Upper lobe of right lung (tissue), 1 donor: ENCODE measurements around the gene APLP1. TPM values are rescaled to one million over a fixed set of nuclear protein-coding genes. Genes with fewer than 3 reads are reported as not detected.

ENCODE experiments used
- ATAC-seq: fragments of 200-7000 bp; cut with Tn5 transposase; one replicate; pipeline ENCODE4 v1.9.1; 2020; ENCODE audit warnings: mild to moderate bottlenecking, moderate library complexity
- DNase-seq: peaks from one replicate; pipeline ENCODE4 v3.0.0-alpha.2; 2020
- H3K27ac ChIP-seq: fragments of 200-600 bp; one replicate; pipeline ENCODE4 v1.8.0; 2022
- H3K27me3 ChIP-seq: fragments of 200-600 bp; one replicate; pipeline ENCODE4 v1.8.0; 2022; ENCODE audit warnings: mild to moderate bottlenecking
- H3K36me3 ChIP-seq: fragments of 200-600 bp; one replicate; pipeline ENCODE4 v1.8.0; 2022
- H3K4me1 ChIP-seq: fragments of 200-600 bp; one replicate; pipeline ENCODE4 v1.8.0; 2022
- H3K4me3 ChIP-seq: fragments of 200-600 bp; one replicate; pipeline ENCODE4 v1.8.0; 2022; ENCODE audit warnings: mild to moderate bottlenecking
- H3K9me3 ChIP-seq: fragments of 200-600 bp; one replicate; pipeline ENCODE4 v1.8.0; 2022
- CTCF ChIP-seq: fragments of 200-600 bp; IDR thresholded peaks from one replicate; pipeline ENCODE4 v1.8.0; 2022; ENCODE audit warnings: antibody characterized with exemption
- intact Hi-C: fragments of 100-400 bp; cut with DNase I; formaldehyde crosslinking; loops from one replicate; pipeline ENCODE4 v1.11.0; 2022
- long read RNA-seq: library from polyadenylated mRNA; unstranded; transcript quantifications from one replicate; pipeline ENCODE4 v2.0.0, GENCODE V29; 2021
- total RNA-seq: library from RNA; stranded (reverse); fragmentation: NEBNext Ultra II Directional; extraction: Animal tissue kit (Norgen Biotek cat#: 25700); gene quantifications from one replicate; pipeline ENCODE4 v1.2.1, GENCODE V29; 2021
- donor health status: DM: no; HTN: yes; CAD: no; lungs with severe emphysema.

Gene APLP1
- total RNA-seq, result 7.0 TPM
- long read RNA-seq, transcript APLP1-201 (17 exons, 2,495 nt), result major isoform, 5 of 13 reads
- long read RNA-seq, partial matches to known transcripts, result 1 of 13 reads
- long read RNA-seq, other reads (novel, unspliced or antisense), result 7 of 13 reads

- ATAC-seq (peak; percentile 91), DNase-seq (peak; percentile 86)
- Histone ChIP-seq H3K4me1 (peaks cover 15% of the 10 kb centered on the region), H3K27me3 (peaks cover 28% of the 10 kb centered on the region), H3K36me3 (no peaks in the 10 kb centered on the region), H3K4me3 (peak within 1 kb of the TSS; percentile 48), H3K9me3 (no peaks in the 10 kb centered on the region), H3K27ac (no peak within 1 kb of the TSS)
- intact Hi-C loops, result no loop called here
- TF ChIP-seq CTCF, result no peak
Observed at GRCh38 chr19:35868172-35868822, at the start of gene APLP1. Gene APLP1, plus strand, starts transcription at chr19:35868574. Its CDS starts 63 bp downstream, at chr19:35868637.

DNA sequence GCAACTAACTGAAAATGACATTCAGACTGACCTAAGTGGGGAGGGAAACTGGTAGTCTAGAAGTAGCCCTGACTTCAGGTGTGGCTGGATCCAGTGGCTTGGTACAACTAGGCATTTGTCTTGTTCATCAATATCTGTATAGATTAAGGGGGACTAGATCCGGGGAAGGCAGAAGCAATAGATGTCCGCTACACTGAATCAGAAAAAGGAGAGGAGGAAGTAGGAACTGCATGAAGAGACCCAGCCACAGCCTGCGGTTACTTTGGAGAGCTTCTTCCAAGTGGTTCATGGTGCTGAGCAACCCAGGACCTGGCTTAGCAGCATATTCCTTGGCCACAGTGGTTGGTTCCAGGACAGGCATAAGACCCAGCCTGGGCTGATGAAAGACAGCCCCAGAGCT lies 45.8 kb upstream of the APLP1 start:
- intact Hi-C loops, result no loop called here
- no peak for DNase-seq
- Histone ChIP-seq H3K9me3 (no peaks in the 10 kb centered on the region), H3K36me3 (no peaks in the 10 kb centered on the region), H3K27me3 (peaks cover 19% of the 10 kb centered on the region), H3K4me3 (no peak overlapping the region), H3K4me1 (no peaks in the 10 kb centered on the region), H3K27ac (no peak overlapping the region)
- no peak for ATAC-seq
- no peak for TF ChIP-seq CTCF

DNA sequence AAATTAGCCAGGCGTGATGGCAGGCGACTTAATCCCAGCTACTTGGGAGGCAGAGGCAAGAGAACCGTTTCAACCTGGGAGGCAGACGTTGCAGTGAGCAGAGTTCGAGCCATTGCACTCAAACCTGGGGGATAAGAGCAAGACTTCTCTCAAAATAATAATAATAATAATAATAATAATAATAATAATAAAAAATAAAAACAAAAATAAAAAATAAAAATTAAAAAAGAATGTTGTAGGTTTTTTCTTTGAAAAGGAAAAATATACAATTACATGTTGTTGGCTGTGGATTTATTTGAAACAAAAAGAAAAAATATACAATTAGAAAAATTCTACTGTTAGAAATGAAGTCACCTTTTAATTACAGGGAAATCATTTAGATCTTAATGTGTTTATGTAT lies 44.2 kb upstream of the APLP1 start:
- Histone ChIP-seq H3K4me3 (no peak overlapping the region), H3K27me3 (peaks cover 6% of the 10 kb centered on the region), H3K9me3 (no peaks in the 10 kb centered on the region), H3K36me3 (no peaks in the 10 kb centered on the region), H3K4me1 (no peaks in the 10 kb centered on the region), H3K27ac (no peak overlapping the region)
- ATAC-seq (no peak), DNase-seq (no peak)
- intact Hi-C loops, result no loop called here
- no peak for TF ChIP-seq CTCF

GRCh38 chr19:35828692-35829301 lies 39.6 kb upstream of the APLP1 start:
- intact Hi-C loops, result no loop called here
- Histone ChIP-seq H3K27ac (no peak overlapping the region), H3K36me3 (no peaks in the 10 kb centered on the region), H3K9me3 (no peaks in the 10 kb centered on the region), H3K4me3 (no peak overlapping the region), H3K27me3 (peaks cover 8% of the 10 kb centered on the region), H3K4me1 (no peaks in the 10 kb centered on the region)
- ATAC-seq, result peak; percentile 67
- no peak for DNase-seq
- no peak for TF ChIP-seq CTCF

GRCh38 chr19:35830986-35831385 lies 37.4 kb upstream of the APLP1 start:
- ATAC-seq (no peak), DNase-seq (no peak)
- H3K4me3 ChIP-seq, result no peak overlapping the region
- no peak overlapping the region for H3K27ac ChIP-seq
- H3K27me3 ChIP-seq, result peaks cover 8% of the 10 kb centered on the region
- H3K36me3 ChIP-seq, result no peaks in the 10 kb centered on the region
- no peak for TF ChIP-seq CTCF
- intact Hi-C loops, result no loop called here
- no peaks in the 10 kb centered on the region for H3K4me1 ChIP-seq
- H3K9me3 ChIP-seq, result no peaks in the 10 kb centered on the region
